HUDEP-2 (cell line): ENCODE results near the gene HPSE2.

Source experiments
- DNase-seq, 76 experiments: peaks; one replicate each; lab custom pipeline; 2025; ENCODE audit not compliant: unreplicated experiment in 76 of 76; lab: John Stamatoyannopoulos, UW

HPSE2 gene

DNA sequence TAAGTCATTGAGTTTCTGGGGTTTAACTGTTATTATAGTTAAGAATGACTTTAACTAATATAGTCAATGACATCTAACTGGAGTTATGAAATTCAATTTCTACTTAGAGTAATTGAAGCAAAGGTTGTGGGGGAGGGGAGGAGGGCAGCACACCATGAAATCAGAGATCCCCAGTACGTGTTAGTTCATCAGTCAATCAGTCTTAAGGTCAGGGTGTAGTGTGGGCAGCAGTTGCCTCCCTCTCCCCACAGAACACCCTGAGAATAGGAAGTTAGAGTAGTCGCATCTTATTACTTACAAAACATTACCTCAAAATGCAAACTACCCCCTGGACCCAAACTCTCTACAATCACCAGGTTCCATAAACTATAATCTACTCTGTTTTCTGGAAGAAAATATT lies 781.9 kb downstream of the HPSE2 start:
- DNase-seq = no peak

- no peak for DNase-seq
Measured at GRCh38 chr10:98450618-98451017, 785.0 kb downstream of the HPSE2 start.

DNA sequence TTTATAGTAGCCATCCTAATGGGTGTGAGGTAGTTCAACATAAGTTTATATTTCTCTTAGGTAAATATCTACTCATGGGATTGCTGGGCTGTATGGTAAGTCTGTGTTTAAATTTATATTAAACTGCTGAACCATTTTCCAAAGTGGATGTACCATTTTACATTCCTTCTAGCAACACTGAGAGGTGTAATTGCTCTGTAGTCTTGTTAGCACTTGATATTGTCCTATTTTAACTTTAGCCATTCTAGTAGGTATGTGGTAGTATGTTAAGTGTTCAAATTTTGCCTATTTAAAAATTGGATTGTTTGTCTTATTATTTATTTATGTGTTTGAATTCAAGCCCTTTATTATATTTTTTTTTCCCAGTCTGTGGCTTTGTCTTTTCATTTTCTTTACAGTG lies 786.4 kb downstream of the HPSE2 start:
- DNase-seq = no peak

DNA sequence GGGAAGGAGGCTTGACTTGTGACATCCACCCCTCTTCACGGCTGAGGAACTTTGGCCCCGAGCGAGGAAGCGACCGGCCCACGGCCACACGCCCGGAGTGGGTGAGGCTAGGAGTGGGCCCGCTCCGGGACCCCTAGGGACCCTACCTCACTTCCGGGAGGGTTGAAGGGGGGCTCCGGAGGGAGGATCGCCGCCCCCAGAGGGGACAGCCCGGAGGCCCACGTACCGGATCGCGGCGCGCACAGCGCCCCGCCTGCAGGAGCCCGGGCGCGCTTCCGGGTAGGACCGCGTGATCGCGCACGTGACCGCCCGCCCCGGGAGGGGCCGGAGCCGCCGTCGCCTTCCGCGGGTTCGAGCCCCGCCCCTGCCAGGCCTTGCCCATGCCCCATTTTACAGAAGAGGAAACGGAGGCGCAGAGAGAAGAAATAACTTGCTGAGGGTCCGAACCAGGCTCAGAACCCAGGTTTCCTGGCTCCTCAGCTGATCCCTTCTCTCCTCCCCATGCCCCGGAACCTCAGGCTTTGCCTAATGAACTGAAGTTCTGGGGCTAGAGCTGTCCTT lies 788.9 kb downstream of the HPSE2 start, which contains the start of gene HPS1:
TSS of gene HPS1 (minus strand) at position 275 of the 561 bp plus-strand sequence. CDS start 3,695 bp downstream, outside the sequence.
- peak in 72 of 76 experiments; percentile 17 to 85 (median 72) for DNase-seq

DNA sequence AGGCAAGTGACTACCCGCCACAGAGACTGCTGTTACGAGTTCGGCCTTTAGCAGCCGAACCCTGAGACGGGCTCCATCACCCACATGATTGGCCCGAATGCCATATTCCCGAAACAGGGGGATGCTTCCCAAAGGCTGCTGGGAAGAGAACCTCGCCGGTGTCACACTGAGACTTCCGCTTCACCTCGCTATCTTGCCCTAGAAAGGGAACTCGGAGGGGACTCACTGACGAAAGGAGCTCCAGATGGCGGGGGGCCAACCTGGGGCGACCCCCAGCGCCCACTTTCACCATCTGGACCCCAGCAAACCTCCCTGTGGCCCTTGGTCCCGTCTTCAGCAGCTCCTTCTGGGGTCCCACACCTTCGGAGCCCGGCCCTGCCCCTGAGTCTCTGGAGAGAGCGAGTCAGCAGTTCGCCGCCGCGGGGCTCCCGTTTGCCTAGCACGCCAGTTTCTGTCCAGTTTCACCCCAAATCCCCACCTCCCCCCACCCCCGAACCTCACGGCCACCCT lies 789.4 kb downstream of the HPSE2 start:
- peak in 23 of 76 experiments; percentile 6 to 61 (median 35) for DNase-seq

GRCh38 chr10:98445200-98445812 lies 790.3 kb downstream of the HPSE2 start:
- DNase-seq = no peak

GRCh38 chr10:98444314-98445006 lies 791.2 kb downstream of the HPSE2 start:
- DNase-seq = no peak

GRCh38 chr10:98438715-98439114 lies 796.9 kb downstream of the HPSE2 start:
- no peak for DNase-seq

DNA sequence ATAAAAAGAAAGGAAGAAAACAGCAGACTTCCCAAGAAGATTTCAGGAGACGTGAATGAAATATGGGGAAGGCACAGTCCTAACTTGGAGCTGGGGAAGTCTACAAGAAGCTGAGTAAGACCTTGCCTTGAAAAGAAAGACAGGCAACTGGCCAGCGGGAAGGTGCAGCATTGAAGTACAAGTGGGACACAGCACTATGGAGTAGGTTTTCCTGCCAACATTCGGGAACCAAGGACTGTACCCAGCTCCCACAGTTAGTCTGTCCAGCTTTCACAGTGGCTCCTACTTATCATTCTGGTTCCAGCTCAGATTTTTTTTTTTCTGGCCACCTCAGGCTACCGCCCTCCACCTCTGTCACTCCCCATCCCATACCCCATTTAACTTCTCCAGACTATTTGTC lies 798.9 kb downstream of the HPSE2 start:
- DNase-seq = no peak

GRCh38 chr10:98435178-98435577 lies 800.5 kb downstream of the HPSE2 start:
- no peak for DNase-seq

DNA sequence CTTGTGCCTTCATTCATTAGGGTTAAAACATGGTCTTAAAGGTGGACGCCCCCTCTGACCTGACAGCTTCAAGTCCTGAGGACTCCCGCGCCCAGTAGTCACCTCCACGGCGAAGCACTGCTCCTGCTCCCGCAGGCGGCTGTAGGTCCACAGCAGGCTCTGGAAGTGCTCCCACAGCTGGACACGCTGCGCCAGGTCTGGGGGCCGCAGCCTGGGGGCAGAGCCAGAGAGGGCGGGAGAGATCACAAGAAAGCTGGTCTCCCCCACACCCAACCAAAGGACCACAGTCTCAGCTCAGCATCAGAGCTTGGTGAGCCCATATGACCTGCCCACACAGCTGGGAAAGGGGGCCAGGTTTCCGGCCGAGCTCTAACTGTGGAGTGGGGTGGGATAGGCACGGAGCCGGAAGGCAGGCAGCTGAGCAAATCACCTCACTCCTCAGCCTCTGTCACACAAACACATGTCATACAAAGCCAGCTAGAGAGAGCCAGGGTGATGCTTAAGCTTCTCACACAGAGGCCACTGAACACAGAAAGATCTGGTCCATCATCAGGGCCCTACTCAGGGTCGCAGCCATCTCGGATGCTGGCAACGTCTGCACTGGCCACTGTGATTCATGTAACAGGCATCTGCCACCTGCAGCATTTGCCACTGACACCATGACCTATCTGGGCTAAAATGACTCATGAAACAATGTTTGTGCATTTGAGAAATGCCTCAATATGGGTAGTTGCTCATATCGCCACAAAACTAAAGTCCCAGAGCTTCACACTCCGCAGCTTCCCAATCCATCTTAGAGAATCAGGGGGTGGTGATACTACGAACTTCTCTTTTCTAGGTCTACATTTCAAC lies 801.5 kb downstream of the HPSE2 start:
- no peak for DNase-seq

DNA sequence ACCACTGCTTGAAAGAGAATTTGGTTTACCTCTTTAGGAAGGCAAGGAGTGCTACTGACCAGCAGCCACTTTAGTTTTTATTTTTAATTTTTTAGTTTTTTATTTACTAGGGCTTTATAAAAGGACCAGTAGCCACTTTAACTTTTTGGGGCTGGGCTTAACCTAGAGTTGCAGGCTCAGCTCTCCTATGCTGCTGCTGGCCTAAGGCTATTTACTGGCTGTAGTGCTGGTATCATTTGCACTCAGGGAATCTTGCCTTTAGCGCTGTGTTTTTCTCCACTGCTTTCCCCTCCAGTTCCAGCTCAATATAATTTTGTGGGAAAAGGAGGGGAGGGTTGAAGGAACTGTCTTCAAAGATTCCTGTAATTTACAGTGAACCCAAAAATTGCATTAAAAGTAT lies 802.3 kb downstream of the HPSE2 start:
- DNase-seq = no peak

GRCh38 chr10:98432330-98432729 lies 803.3 kb downstream of the HPSE2 start:
- DNase-seq = no peak

DNA sequence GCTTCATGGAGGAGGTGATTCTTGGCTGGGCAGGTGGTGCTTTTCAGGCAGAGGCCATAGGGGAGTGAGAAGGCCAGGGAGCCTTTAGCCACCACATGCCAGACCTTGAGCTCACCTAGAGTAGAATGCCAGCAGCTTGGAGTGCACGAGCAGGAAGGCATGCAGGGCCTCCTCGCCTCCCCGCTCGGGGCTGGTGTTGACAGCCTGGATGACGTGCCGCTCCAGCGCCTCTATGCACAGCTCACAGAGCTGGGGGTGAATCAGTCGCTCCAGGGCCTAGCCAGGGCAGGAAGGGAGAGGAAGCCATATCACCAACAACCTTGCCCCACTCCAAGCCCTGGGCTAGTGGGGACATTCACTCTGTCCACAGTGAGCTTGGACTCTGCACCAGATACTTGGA lies 804.6 kb downstream of the HPSE2 start:
- DNase-seq = no peak

GRCh38 chr10:98430427-98430826 lies 805.2 kb downstream of the HPSE2 start:
- DNase-seq = no peak

GRCh38 chr10:98429320-98430072 lies 806.2 kb downstream of the HPSE2 start:
- DNase-seq = no peak

- DNase-seq = no peak
Measured at GRCh38 chr10:98427011-98427515, 808.6 kb downstream of the HPSE2 start.

GRCh38 chr10:98425511-98426352 lies 809.9 kb downstream of the HPSE2 start:
- DNase-seq = peak in 66 of 76 experiments; percentile 3 to 78 (median 52)
